Peyer's patch (tissue), 4 donors: ENCODE results near the gene RCVRN.

Source experiments
- POLR2A ChIP-seq, 2 donors: fragments of 450-650 bp; IDR thresholded peaks; one replicate each; pipeline ENCODE4 v1.5.1; 2017; ENCODE audit warnings: antibody characterized with exemption in 2 of 2, mild to moderate bottlenecking in 2 of 2, moderate library complexity in 2 of 2
- TF ChIP-seq, protein P1 (sequence below), 6 experiments: fragments of 450-650 bp in 4 of 6; fragments of 200-600 bp in 2 of 6; sonication (generic) in 1 of 6; IDR thresholded peaks; one replicate each; pipeline ENCODE4 v1.5.1; 2017 to 2019; ENCODE audit warnings: antibody characterized with exemption in 6 of 6, mild to moderate bottlenecking in 3 of 6, moderate library complexity in 1 of 6

DNA sequence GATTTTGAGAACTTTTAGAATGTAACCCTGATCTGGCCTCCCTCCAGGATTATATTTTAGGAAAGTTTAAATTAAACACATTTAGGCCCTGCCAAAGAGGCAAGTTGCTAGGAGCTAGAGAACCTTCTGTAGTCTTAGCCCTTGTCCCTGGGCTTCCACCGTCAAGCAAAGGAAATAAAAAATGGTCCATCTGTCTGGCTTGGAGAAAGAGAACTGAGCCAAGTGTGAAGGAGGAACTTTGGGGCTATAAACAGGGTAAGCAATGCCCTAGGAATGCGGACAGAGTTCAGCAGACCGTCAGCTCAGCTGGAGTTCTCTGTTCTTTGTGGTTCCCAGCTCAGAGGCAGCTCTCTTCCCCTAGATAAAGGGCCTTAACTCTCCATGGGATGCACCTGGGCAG, 29.6 kb downstream of the RCVRN start:
- TF ChIP-seq, protein P1, sequence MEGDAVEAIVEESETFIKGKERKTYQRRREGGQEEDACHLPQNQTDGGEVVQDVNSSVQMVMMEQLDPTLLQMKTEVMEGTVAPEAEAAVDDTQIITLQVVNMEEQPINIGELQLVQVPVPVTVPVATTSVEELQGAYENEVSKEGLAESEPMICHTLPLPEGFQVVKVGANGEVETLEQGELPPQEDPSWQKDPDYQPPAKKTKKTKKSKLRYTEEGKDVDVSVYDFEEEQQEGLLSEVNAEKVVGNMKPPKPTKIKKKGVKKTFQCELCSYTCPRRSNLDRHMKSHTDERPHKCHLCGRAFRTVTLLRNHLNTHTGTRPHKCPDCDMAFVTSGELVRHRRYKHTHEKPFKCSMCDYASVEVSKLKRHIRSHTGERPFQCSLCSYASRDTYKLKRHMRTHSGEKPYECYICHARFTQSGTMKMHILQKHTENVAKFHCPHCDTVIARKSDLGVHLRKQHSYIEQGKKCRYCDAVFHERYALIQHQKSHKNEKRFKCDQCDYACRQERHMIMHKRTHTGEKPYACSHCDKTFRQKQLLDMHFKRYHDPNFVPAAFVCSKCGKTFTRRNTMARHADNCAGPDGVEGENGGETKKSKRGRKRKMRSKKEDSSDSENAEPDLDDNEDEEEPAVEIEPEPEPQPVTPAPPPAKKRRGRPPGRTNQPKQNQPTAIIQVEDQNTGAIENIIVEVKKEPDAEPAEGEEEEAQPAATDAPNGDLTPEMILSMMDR (IDR thresholded peaks at IDR 0.05) = no peak
- no peak for TF ChIP-seq POLR2A (IDR thresholded peaks at IDR 0.05)
